Effector CD4-positive, alpha-beta T cell (primary cell): ENCODE data around the gene HMGXB3.
"Not testable (repeated sequence)": the region's sequence is repeated elsewhere in the genome, so short reads cannot be mapped to it uniquely, and the experiment has no call there.

Experiments used
- DNase-seq: peaks from one replicate; pipeline ENCODE4 v3.0.0-alpha.2; 2020

Gene HMGXB3

GRCh38 chr5:150022681-150023080 is 22.1 kb downstream of the HMGXB3 start:
- no peak for DNase-seq

- DNase-seq: no peak
These were observed 22.6 kb downstream of the HMGXB3 start for GRCh38 chr5:150023136-150023535.

DNA sequence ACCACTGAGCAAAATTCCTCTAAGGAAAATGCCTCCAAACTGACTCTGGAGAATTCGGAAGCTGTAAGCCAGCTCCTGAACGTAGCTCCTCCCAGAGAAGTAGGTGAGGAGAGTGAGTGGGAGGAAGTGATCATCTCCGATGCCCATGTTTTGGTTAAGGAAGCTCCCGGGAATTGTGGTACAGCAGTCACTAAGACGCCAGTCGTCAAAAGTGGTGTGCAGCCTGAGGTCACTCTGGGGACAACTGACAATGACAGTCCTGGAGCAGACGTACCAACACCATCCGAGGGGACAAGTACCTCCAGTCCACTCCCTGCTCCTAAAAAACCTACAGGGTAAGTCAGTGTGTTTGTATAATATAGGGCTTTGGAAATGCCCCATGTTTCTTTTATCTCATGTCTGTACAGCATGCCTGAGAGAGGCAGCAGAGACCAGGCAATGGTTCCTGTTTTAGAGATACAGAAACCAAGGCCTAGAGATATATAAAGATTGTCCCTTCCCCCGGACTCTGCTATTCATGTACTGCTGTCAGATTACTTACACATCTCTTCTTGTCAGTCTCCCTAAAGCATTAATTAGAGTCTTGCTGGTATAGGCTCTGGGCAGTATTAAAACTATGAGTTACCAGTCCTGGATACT is 23.9 kb downstream of the HMGXB3 start:
- no peak for DNase-seq

DNA sequence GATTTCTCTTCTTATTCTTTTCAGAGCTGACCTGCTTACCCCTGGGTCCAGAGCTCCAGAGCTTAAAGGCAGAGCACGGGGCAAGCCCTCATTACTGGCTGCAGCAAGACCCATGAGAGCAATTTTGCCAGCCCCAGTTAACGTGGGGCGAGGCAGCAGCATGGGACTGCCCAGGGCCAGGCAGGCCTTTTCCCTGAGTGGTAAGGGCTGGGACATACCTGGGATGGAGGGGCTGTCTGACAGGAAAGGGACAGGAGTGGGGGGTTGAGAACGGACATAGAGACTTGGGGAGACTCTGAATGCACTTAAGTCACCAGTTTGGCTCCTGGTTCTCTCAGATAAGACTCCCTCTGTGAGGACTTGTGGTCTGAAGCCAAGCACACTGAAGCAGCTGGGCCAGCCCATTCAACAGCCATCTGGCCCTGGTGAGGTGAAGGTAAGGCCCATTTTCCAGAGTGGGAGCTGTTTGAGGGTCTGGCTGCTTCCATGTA is 26.2 kb downstream of the HMGXB3 start:
- no peak for DNase-seq

- DNase-seq: not testable (repeated sequence)
These were observed 27.5 kb downstream of the HMGXB3 start for GRCh38 chr5:150028047-150028446.

GRCh38 chr5:150033334-150033733 is 32.8 kb downstream of the HMGXB3 start:
- no peak for DNase-seq

- DNase-seq: no peak
These were observed 34.1 kb downstream of the HMGXB3 start for GRCh38 chr5:150034662-150035061.

- DNase-seq: no peak
These were observed 34.8 kb downstream of the HMGXB3 start for GRCh38 chr5:150035139-150035895.

DNA sequence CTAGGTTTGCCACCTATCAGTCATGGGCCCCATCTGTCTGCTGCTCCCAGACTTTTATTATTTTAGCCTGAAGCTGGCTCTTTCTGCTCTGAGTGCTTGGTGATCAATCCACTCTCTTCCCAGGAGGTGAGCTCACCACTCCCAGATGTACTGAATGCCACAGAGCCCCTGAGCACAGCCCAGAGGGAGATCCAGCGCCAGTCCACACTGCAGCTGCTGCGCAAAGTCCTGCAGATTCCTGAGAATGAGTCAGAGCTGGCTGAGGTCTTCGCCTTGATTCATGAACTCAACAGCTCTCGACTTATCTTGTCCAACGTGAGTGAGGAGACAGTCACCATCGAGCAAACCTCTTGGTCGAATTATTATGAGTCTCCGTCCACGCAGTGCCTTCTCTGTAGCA is 36.0 kb downstream of the HMGXB3 start:
- no peak for DNase-seq

DNA sequence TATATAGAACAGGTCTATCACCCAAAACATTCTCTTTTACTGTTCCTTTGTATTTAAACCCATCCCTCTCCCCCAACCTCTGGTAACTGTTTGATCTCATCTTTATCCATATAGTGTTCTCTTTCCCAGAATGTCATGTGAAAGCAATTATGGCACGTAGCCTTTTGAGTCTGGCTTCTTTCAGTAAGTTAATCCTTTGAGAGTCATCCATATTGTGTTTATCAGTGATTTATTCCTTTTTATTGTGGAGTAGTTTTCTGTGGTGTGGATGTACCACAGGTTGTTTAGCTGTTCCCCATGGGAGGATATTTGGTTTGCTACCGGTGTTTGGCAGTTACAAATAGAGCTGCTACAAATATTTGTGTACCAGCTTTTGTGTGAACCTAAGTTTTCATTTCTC is 38.0 kb downstream of the HMGXB3 start:
- DNase-seq: no peak

GRCh38 chr5:150042459-150042858 is 41.9 kb downstream of the HMGXB3 start:
- DNase-seq: no peak

GRCh38 chr5:150043657-150044328 is 43.3 kb downstream of the HMGXB3 start:
- no peak for DNase-seq

- DNase-seq: no peak
These were observed 43.8 kb downstream of the HMGXB3 start for GRCh38 chr5:150044329-150044681.

- DNase-seq: no peak
These were observed 44.2 kb downstream of the HMGXB3 start for GRCh38 chr5:150044712-150045111.

DNA sequence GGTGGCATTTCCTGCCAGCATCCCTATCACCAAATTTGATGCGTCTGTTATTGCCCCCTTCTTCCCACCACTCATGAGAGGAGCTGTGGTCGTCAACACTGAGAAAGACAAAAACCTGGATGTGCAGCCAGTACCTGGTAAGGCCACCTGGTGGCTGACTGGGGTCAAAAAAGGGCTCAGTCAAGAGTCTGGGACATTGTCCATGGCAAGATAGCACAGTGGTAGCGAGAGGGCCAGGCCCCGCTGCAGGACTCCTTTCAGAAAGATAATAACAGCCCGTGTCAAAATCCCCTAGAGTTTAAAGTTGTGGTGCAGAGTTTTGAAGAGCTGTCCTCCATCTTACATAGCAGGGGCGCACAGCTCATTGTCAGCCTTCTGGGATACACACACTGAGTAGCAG is 45.0 kb downstream of the HMGXB3 start:
- no peak for DNase-seq

GRCh38 chr5:150046031-150046430 is 45.5 kb downstream of the HMGXB3 start:
- no peak for DNase-seq

GRCh38 chr5:150050172-150050811 is 49.8 kb downstream of the HMGXB3 start:
- DNase-seq: not testable (repeated sequence)

DNA sequence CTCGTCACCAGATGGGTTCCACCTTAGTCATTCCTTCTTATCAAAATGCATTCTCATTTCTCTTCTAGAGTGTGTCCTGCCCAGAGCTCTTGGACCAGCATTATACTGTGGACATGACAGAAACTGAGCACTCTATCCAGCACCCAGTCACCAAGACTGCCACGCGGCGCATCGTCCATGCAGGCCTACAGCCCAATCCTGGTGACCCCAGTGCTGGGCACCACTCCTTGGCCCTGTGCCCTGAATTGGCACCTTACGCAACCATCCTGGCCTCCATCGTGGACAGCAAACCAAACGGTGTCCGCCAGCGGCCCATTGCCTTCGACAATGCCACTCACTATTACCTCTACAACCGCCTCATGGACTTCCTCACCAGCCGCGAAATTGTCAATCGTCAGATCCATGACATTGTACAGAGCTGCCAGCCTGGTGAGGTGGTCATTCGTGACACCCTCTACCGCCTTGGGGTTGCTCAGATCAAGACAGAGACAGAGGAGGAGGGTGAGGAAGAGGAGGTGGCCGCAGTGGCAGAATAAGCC is 51.2 kb downstream of the HMGXB3 start:
- no peak for DNase-seq

DNA sequence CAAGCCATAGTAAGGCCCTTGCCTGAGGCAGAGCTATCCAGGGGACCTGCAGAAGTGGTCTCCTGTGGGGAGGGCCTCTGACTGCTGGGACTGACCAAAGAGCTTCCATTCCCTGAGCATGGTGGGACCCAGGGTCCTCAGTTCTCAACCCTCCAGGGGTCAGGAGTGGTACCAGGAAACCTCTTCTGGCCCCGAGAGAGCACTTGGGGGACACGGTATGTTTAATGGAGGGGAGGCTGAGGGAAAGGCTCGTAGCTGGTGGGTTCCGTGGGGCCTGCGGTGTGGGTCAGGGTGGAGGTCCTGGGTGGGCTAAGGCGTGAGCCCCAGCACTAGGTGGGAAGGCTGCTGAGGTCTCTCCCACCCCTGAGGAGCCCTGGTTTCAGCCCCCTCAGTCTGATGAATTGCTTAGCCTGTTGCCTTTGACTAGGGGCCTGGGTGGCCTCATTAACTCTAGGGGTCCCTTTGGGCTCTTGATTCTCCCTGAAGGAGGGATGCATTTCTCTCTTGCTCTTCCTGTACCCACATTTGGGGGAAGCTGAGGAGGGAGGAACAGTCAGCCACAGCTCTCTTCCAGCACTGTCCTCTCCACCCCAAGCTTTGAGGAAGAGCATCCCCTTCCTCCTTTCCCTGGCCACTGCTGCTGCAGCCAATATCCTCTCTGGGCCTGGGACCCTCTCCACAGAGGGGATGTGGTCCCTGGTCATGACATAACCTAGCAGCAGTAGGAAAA is 51.9 kb downstream of the HMGXB3 start:
- DNase-seq: no peak

- DNase-seq: no peak
These were observed 52.6 kb downstream of the HMGXB3 start for GRCh38 chr5:150052956-150053712.

DNA sequence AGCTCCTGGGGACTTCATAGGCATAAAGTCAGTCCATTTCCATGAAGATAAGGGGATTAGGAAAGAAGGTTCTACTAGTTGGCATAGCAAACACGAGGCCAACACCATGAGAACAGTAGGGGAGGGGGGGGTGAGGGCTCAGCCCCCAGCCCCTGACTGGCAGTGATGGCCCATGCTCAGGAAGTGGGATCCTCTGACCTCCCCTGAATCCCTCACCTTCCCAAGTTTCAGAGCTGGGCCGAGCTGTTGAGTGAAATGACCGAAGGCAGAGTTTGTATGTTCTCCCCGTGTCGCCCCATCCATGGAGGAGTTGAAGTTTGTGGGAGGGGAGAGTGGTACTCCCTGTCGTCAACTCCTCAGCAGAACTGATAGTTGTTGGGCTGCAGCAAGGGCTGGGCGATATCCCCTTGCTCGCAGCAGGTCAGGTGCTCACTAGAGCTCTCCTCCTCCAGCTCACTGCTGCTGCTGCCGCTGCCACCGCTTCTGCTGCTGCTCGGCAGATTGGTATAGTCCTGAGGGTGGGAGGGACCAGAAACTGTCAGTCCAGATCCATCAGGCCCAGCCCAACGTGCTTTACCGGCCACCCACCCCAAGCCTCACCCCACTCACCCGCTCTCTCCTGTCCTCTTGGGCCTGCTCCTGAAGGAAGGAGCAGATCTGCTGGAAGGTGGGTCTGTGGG is 53.3 kb downstream of the HMGXB3 start:
- no peak for DNase-seq
